H1 (cell line): ENCODE data around the gene NAA40. TPM values are rescaled to one million over a fixed set of nuclear protein-coding genes. Genes with fewer than 3 reads are reported as not detected.

Experiments
- CREB1 ChIP-seq: IDR thresholded peaks from 2 replicates; pipeline ENCODE4 v1.6.1; 2012; ENCODE audit warnings: inconsistent platforms
- EGR1 ChIP-seq: IDR thresholded peaks from 2 replicates; pipeline ENCODE4 v1.6.1; 2011; ENCODE audit warnings: low read depth, low read length, borderline replicate concordance
- POLR2A ChIP-seq, 2 experiments: IDR thresholded peaks; 1 replicate in 1 of 2; 2 replicates in 1 of 2; pipeline ENCODE4 v1.6.1; 2011; ENCODE audit warnings: low read depth in 2 of 2, low read length in 2 of 2, mild to moderate bottlenecking in 2 of 2; ENCODE audit errors: control extremely low read depth in 1 of 2
- SP1 ChIP-seq: IDR thresholded peaks from 2 replicates; pipeline ENCODE4 v1.6.1; 2011; ENCODE audit warnings: low read depth, low read length
- TCF12 ChIP-seq: IDR thresholded peaks from 2 replicates; pipeline ENCODE4 v1.6.1; 2011; ENCODE audit warnings: low read depth, mild to moderate bottlenecking, low read length
- polyA plus RNA-seq, 7 experiments: library from polyadenylated mRNA; depleted of rRNA in 3 of 7; stranded (reverse) in 5 of 7; unstranded in 2 of 7; fragments of >200 nt in 5 of 7; fragments of 200-250 nt in 2 of 7; gene quantifications; 1 replicate in 5 of 7; 2 replicates in 1 of 7; 4 replicates in 1 of 7; pipeline versions ENCODE4 v1.2.1 to v1.2.3, GENCODE V29; 2011 to 2013; ENCODE audit warnings: missing spikeins in 2 of 7, mixed read lengths in 2 of 7
- total RNA-seq: library from RNA; stranded (reverse); fragmentation: NEBNext Ultra II Directional; extraction: Animal tissue kit (Norgen Biotek cat#: 25700); gene quantifications from 2 replicates; pipeline ENCODE4 v1.2.1, GENCODE V29; 2021

The NAA40 gene
- total and polyA plus RNA-seq, 2 of the 8 experiments (the other 6 are each of a cell fraction or from before 2014, with no cell fraction given), result 20.0 to 31.1 TPM

- TF ChIP-seq POLR2A (IDR thresholded peaks at IDR 0.05; ENCODE audit: control extremely low read depth in 1 of 2, low read depth in 2 of 2, low read length in 2 of 2) (peak in 1 of 2 experiments; percentile 41; a peak in 1 of 3 replicates), TCF12 (peak; percentile 90; the same call in 1 of the 2 replicates), SP1 (no peak), CREB1 (no peak; the same call in 1 of the 2 replicates), EGR1 (no peak)
Measured at GRCh38 chr11:63916837-63917691, 21.7 kb upstream of the NAA40 start, which contains the start of gene RCOR2 (continued).
